H9 (cell line): ENCODE measurements around the gene GATA5. TPM values are rescaled to one million over a fixed set of nuclear protein-coding genes. Genes with fewer than 3 reads are reported as not detected.

Experiments used
- DNase-seq: peaks from one replicate; pipeline ENCODE4 v3.0.0-alpha.2; 2017
- H2AFZ ChIP-seq: one replicate; pipeline ENCODE4 v1.6.1; 2013; ENCODE audit warnings: mild to moderate bottlenecking, low read length, control low read depth, moderate library complexity
- H2AK5ac ChIP-seq: 2 replicates; pipeline ENCODE4 v1.6.1; 2013; ENCODE audit warnings: low read length, control low read depth, mixed read lengths; ENCODE audit not compliant: insufficient read length
- H2BK120ac ChIP-seq: one replicate; pipeline ENCODE4 v1.6.1; 2013; ENCODE audit warnings: low read depth, mild to moderate bottlenecking, low read length, control low read depth, inconsistent platforms; ENCODE audit not compliant: poor library complexity, severe bottlenecking
- H2BK12ac ChIP-seq: 2 replicates; pipeline ENCODE4 v1.6.1; 2013; ENCODE audit warnings: low read length, control low read depth, mixed read lengths, low read depth; ENCODE audit not compliant: insufficient read length
- H2BK15ac ChIP-seq: 2 replicates; pipeline ENCODE4 v1.6.1; 2013; ENCODE audit warnings: low read depth, low read length, control low read depth
- H2BK20ac ChIP-seq: one replicate; pipeline ENCODE4 v1.6.1; 2013; ENCODE audit warnings: low read depth, mild to moderate bottlenecking, low read length, control low read depth, inconsistent platforms; ENCODE audit not compliant: poor library complexity, severe bottlenecking
- H2BK5ac ChIP-seq: 2 replicates; pipeline ENCODE4 v1.6.1; 2013; ENCODE audit warnings: low read length, control low read depth, mixed read lengths; ENCODE audit not compliant: insufficient read length
- H3K14ac ChIP-seq: 2 replicates; pipeline ENCODE4 v1.6.1; 2013; ENCODE audit warnings: low read length, control low read depth; ENCODE audit not compliant: insufficient read depth
- H3K18ac ChIP-seq: 2 replicates; pipeline ENCODE4 v1.6.1; 2013; ENCODE audit warnings: low read depth, mild to moderate bottlenecking, mixed read lengths, low read length, control low read depth; ENCODE audit not compliant: insufficient read length
- H3K23ac ChIP-seq: 2 replicates; pipeline ENCODE4 v1.6.1; 2013; ENCODE audit warnings: low read length, control low read depth, mixed read lengths, low read depth; ENCODE audit not compliant: insufficient read length
- H3K23me2 ChIP-seq: 2 replicates; pipeline ENCODE4 v1.6.1; 2013; ENCODE audit warnings: low read depth, mild to moderate bottlenecking, mixed read lengths, low read length, control low read depth; ENCODE audit not compliant: insufficient read length, poor library complexity, severe bottlenecking
- H3K27ac ChIP-seq: 2 replicates; pipeline ENCODE4 v1.5.1; 2013; ENCODE audit warnings: low read length, control low read depth, mixed read lengths, low read depth; ENCODE audit not compliant: insufficient read length
- H3K27me3 ChIP-seq: 2 replicates; pipeline ENCODE4 v1.6.1; 2013; ENCODE audit warnings: low read length, control low read depth, inconsistent platforms; ENCODE audit not compliant: insufficient read depth
- H3K4ac ChIP-seq: 2 replicates; pipeline ENCODE4 v1.6.1; 2013; ENCODE audit warnings: low read depth, mild to moderate bottlenecking, control low read depth, inconsistent platforms, low read length, moderate library complexity
- H3K4me1 ChIP-seq: 2 replicates; pipeline ENCODE4 v1.6.1; 2013; ENCODE audit warnings: low read length, control low read depth, inconsistent platforms; ENCODE audit not compliant: insufficient read depth
- H3K4me2 ChIP-seq: 2 replicates; pipeline ENCODE4 v1.6.1; 2013; ENCODE audit warnings: low read length, control low read depth, mixed read lengths; ENCODE audit not compliant: insufficient read length, insufficient read depth
- H3K56ac ChIP-seq: 2 replicates; pipeline ENCODE4 v1.6.1; 2013; ENCODE audit warnings: low read depth, mild to moderate bottlenecking, mixed read lengths, low read length, control low read depth; ENCODE audit not compliant: insufficient read length
- H3K79me1 ChIP-seq: 2 replicates; pipeline ENCODE4 v1.6.1; 2013; ENCODE audit warnings: low read depth, mild to moderate bottlenecking, moderate library complexity, low read length, control low read depth, inconsistent platforms; ENCODE audit not compliant: insufficient read depth, poor library complexity, severe bottlenecking
- H3K79me2 ChIP-seq: 2 replicates; pipeline ENCODE4 v1.6.1; 2013; ENCODE audit warnings: low read length, control low read depth, inconsistent platforms; ENCODE audit not compliant: insufficient read depth
- H3K9ac ChIP-seq: 2 replicates; pipeline ENCODE4 v1.6.1; 2013; ENCODE audit warnings: low read length, control low read depth, mixed read lengths; ENCODE audit not compliant: insufficient read length; ENCODE audit errors: extremely low read depth
- H3K9me3 ChIP-seq: one replicate; pipeline ENCODE4 v1.6.1; 2013; ENCODE audit warnings: low read depth, low read length, inconsistent platforms; ENCODE audit not compliant: control insufficient read depth
- H3T11ph ChIP-seq: one replicate; pipeline ENCODE4 v1.6.1; 2013; ENCODE audit warnings: mild to moderate bottlenecking, low read length, control low read depth, inconsistent platforms
- H4K20me1 ChIP-seq: one replicate; pipeline ENCODE4 v1.6.1; 2013; ENCODE audit not compliant: control insufficient read depth, insufficient read length, insufficient read depth
- H4K5ac ChIP-seq: 2 replicates; pipeline ENCODE4 v1.6.1; 2013; ENCODE audit warnings: low read depth, mild to moderate bottlenecking, mixed read lengths, low read length, control low read depth; ENCODE audit not compliant: insufficient read length
- H4K8ac ChIP-seq: replicated peaks from 2 replicates; pipeline ENCODE4 v1.6.1; 2013; ENCODE audit warnings: low read length, control low read depth, mixed read lengths, low read depth; ENCODE audit not compliant: insufficient read length
- H4K91ac ChIP-seq: 2 replicates; pipeline ENCODE4 v1.6.1; 2013; ENCODE audit warnings: low read depth, mild to moderate bottlenecking, moderate library complexity, mixed read lengths, low read length, control low read depth; ENCODE audit not compliant: insufficient read length
- H3K27ac Mint-ChIP-seq, 3 experiments: 2 replicates in 2 of 3; 3 replicates in 1 of 3; pipeline ENCODE4 v1.8.0; 2020 to 2021; ENCODE audit warnings: mixed read lengths in 3 of 3, mild to moderate bottlenecking in 1 of 3, moderate library complexity in 1 of 3
- H3K27me3 Mint-ChIP-seq: 2 replicates; pipeline ENCODE4 v1.8.0; 2021; ENCODE audit warnings: low read depth, mild to moderate bottlenecking, moderate library complexity, mixed read lengths
- H3K36me3 Mint-ChIP-seq, 3 experiments: 2 replicates in 2 of 3; 3 replicates in 1 of 3; pipeline ENCODE4 v1.8.0; 2020 to 2021; ENCODE audit warnings: low read depth in 3 of 3, mixed read lengths in 3 of 3; ENCODE audit not compliant: insufficient read depth in 1 of 3
- H3K4me1 Mint-ChIP-seq, 2 experiments: 2 replicates each; pipeline ENCODE4 v1.8.0; 2020; ENCODE audit warnings: mixed read lengths in 2 of 2
- H3K4me3 Mint-ChIP-seq, 2 experiments: 2 replicates in 1 of 2; 3 replicates in 1 of 2; pipeline ENCODE4 v1.8.0; 2020 to 2021; ENCODE audit warnings: mild to moderate bottlenecking in 2 of 2, mixed read lengths in 2 of 2, moderate library complexity in 1 of 2
- H3K9me3 Mint-ChIP-seq, 2 experiments: 2 replicates in 1 of 2; 3 replicates in 1 of 2; pipeline ENCODE4 v1.8.0; 2020; ENCODE audit warnings: mild to moderate bottlenecking in 2 of 2, mixed read lengths in 2 of 2, moderate library complexity in 1 of 2
- WGBS: extraction: QIAGEN DNeasy Blood & Tissue Kit; methylation state at CpG from one replicate; pipeline ENCODE4 v1.1.7; 2013; ENCODE audit warnings: missing lambda C conversion rate, low lambda C conversion rate, mixed read lengths; ENCODE audit not compliant: insufficient read length; ENCODE audit errors: extremely low coverage; 5-methylcytosine and 5-hydroxymethylcytosine counted together
- long read RNA-seq: library from polyadenylated mRNA; unstranded; transcript quantifications from one replicate; pipeline ENCODE4 v2.0.0, GENCODE V29; 2020
- total RNA-seq: library from RNA; stranded (reverse); gene quantifications from 2 replicates; pipeline ENCODE4 v1.2.1, GENCODE V29; 2021
- TF ChIP-seq, protein P1 (sequence below): fragments of 200-600 bp; sonication (generic); conservative IDR thresholded peaks from 3 replicates; pipeline ENCODE4 v1.8.0; 2021; ENCODE audit warnings: antibody characterized with exemption, mild to moderate bottlenecking

The GATA5 gene, protein sequence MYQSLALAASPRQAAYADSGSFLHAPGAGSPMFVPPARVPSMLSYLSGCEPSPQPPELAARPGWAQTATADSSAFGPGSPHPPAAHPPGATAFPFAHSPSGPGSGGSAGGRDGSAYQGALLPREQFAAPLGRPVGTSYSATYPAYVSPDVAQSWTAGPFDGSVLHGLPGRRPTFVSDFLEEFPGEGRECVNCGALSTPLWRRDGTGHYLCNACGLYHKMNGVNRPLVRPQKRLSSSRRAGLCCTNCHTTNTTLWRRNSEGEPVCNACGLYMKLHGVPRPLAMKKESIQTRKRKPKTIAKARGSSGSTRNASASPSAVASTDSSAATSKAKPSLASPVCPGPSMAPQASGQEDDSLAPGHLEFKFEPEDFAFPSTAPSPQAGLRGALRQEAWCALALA
- total RNA-seq: 0.24 and 0.39 TPM in 2 replicates
- long read RNA-seq: 0 reads

DNA sequence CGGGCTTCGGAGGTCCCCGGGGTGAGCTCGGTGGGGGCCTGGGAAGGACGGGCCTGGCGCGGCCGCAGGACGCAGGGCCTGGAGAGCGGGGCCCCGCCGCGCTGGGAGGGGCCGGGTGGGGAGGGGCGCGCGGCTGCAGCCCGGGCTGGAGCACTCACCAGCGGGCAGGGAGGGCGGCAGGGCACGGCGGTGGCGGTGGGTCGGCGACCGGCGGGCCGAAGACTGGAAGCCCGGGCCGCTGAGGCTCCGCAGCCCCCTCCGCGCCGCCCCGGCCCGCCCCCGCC is at the start of gene GATA5:
TSS of gene GATA5 (minus strand) at position 224 of the 284 bp plus-strand sequence. CDS start 474 bp downstream, outside the sequence.
- no peak within 1 kb of the TSS for H3K56ac ChIP-seq
- H2BK120ac ChIP-seq: no peak within 1 kb of the TSS
- H3K9me3 Mint-ChIP-seq: peaks cover 0 to 2% of the 10 kb centered on the region in 2 experiments; a peak in 1 of 5 replicates
- no peaks in the 10 kb centered on the region for H3K9me3 ChIP-seq
- H2BK15ac ChIP-seq: no peak within 1 kb of the TSS
- H3K23me2 ChIP-seq: peaks cover 16% of the 10 kb centered on the region
- peak within 1 kb of the TSS; percentile 35 to 78 for H3K4me3 Mint-ChIP-seq
- peaks cover 50% of the 10 kb centered on the region for H3K27me3 ChIP-seq
- no peak within 1 kb of the TSS for H3K27ac ChIP-seq
- no peak within 1 kb of the TSS for H3K9ac ChIP-seq
- no peak for DNase-seq
- H3K4me2 ChIP-seq: peak within 1 kb of the TSS; percentile 47
- peaks cover 9 to 33% of the 10 kb centered on the region in 2 experiments for H3K4me1 Mint-ChIP-seq
- H2BK5ac ChIP-seq: no peak within 1 kb of the TSS
- no peak within 1 kb of the TSS for H3K18ac ChIP-seq
- H2AFZ ChIP-seq: no peak within 1 kb of the TSS
- WGBS: no CpG with 5 or more reads among the region's 37 CpGs
- no peak within 1 kb of the TSS for H2AK5ac ChIP-seq
- H3T11ph ChIP-seq: no peak within 1 kb of the TSS
- H4K91ac ChIP-seq: no peak within 1 kb of the TSS
- no peaks in the 10 kb centered on the region for H3K4me1 ChIP-seq
- H3K79me2 ChIP-seq: no peaks in the 10 kb centered on the region
- no peak within 1 kb of the TSS; the same call in 1 of the 2 replicates for H3K14ac ChIP-seq
- H2BK12ac ChIP-seq: no peak within 1 kb of the TSS
- no peak within 1 kb of the TSS for H3K4ac ChIP-seq
- no peak within 1 kb of the TSS for H2BK20ac ChIP-seq
- no peaks in the 10 kb centered on the region for H4K20me1 ChIP-seq
- no peak within 1 kb of the TSS for H3K27ac Mint-ChIP-seq
- no peaks in the 10 kb centered on the region for H3K79me1 ChIP-seq
- H4K8ac ChIP-seq: no peak within 1 kb of the TSS
- peaks cover 84% of the 10 kb centered on the region for H3K27me3 Mint-ChIP-seq
- TF ChIP-seq, protein P1, sequence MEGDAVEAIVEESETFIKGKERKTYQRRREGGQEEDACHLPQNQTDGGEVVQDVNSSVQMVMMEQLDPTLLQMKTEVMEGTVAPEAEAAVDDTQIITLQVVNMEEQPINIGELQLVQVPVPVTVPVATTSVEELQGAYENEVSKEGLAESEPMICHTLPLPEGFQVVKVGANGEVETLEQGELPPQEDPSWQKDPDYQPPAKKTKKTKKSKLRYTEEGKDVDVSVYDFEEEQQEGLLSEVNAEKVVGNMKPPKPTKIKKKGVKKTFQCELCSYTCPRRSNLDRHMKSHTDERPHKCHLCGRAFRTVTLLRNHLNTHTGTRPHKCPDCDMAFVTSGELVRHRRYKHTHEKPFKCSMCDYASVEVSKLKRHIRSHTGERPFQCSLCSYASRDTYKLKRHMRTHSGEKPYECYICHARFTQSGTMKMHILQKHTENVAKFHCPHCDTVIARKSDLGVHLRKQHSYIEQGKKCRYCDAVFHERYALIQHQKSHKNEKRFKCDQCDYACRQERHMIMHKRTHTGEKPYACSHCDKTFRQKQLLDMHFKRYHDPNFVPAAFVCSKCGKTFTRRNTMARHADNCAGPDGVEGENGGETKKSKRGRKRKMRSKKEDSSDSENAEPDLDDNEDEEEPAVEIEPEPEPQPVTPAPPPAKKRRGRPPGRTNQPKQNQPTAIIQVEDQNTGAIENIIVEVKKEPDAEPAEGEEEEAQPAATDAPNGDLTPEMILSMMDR: no peak
- H3K23ac ChIP-seq: no peak within 1 kb of the TSS
- no peak within 1 kb of the TSS for H4K5ac ChIP-seq
- H3K36me3 Mint-ChIP-seq: no peaks in the 10 kb centered on the region; a peak in 1 of 7 replicates
